NCI-H226 (cell line): ENCODE data around the gene ZNF285.
"Not testable (repeated sequence)": the region's sequence is repeated elsewhere in the genome, so short reads cannot be mapped to it uniquely, and the experiment has no call there.

Source experiments
- DNase-seq: peaks from one replicate; pipeline ENCODE4 v3.0.0-alpha.2; 2015

Gene ZNF285

DNA sequence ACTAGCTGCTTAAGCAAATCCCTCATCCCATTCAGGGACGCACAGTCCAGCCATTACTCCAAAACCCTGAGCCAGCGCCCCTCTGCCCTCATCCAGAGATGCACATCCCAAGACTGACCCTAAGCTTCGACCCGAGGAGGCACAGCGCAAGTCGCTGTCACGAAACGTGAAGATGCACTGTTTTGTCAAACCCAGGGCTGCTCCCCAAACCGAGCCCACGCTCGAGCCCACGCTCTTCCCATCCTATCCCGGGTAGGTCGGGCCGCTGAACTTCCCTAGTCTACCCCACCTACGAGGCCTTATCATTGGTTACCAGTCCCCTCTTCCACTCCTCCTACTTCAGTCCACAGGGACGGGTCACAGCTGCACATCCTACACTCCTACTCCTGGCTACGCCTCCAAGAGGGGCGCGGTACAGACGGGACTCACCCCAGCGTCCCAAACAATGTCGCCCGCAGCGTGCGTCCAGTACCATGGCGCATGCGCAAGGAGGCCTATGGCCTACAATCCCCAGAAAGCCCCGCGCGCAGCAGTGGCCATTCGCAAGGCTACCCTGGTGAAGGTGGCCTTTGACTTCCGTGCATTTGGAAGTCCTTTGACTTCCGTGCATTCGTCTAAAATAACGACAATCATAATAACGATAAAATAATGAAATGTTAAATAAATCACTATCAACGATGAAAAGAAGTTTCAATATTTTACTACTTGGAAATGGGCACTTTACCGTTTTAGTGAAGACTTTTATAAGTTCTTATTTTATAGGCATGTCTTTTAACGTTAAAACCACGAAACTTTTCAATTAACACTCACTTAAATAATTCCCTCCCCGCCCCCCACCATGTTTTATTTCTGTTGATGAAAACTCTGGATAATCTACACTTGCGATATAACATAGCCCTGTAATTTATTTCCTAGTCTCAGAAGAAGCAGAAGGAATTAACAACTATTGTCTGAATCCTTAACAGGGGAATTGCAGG lies at the start of gene ZNF285:
TSS of gene ZNF285 (minus strand) at position 470 of the 977 bp plus-strand sequence. CDS start 4,395 bp downstream, outside the sequence.
- peak; percentile 68 for DNase-seq

- peak; percentile 97 for DNase-seq
Observed at GRCh38 chr19:44447916-44448674, 46.7 kb upstream of the ZNF285 start, which contains the start of gene ZNF229. ZNF229 (minus strand) TSS chr19:44448472; CDS start chr19:44442847, 5,625 bp downstream.

DNA sequence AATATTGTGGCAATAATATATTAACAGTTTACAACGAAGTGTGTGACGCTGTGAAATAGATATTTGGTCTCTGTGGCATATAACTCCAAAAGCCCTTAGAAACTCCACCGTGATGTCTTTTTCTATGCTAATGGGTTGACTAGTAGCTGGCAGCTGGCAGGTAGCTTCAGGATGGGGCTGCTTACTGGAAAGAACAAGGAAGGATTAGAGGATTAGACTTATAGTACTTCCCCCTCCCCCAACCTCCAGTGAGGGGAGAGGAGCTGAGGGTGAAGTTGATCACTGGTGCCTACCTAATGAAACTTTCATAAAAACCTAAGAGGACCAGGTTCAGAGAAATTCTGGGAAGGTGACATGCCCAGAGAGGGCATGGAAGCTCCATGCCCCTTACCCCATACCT lies 37.0 kb upstream of the ZNF285 start:
- DNase-seq: no peak

GRCh38 chr19:44435441-44435840 lies 34.0 kb upstream of the ZNF285 start:
- DNase-seq: no peak

- DNase-seq: peak; percentile 44
Observed at GRCh38 chr19:44430956-44431355, 29.5 kb upstream of the ZNF285 start.

DNA sequence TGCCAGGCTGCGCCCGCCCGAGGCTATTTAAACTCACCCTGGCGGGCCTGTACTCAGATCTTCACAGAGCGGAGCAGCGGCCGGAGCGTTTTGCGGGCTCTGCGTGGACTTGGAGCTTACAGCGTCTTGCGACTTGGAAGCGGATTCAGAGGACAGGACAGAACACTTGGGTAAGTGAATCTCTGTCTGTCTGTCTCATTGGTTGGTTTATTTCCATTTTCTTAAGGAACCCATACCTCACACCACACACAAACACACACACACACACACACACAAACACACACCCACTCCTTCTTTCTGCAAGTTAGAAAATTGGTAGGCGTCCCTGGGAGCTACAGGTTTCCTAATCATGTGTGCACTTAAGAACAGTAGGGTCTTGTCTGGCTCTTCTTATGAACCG lies 14.1 kb upstream of the ZNF285 start:
- not testable (repeated sequence) for DNase-seq

- DNase-seq: not testable (repeated sequence)
Observed at GRCh38 chr19:44389268-44389667, 12.1 kb downstream of the ZNF285 start.

DNA sequence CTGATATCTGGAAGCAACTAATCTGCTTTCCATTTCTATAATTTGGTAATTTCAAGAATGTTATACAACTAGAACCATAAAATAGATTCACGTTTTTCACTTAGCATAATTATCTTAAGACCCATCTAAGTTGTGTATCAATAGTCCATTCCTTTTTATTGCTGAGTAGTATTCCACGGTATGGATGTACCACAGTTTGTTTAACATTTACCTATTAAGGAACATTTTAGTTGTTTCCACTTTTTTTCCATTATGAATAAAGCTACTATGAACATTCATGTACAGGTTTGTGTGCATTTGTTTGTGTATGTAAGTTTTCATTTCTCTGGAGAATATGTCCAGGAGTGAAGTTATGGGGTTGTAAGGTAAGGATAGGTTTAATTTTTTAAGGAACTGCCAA lies 26.6 kb downstream of the ZNF285 start:
- no peak for DNase-seq

DNA sequence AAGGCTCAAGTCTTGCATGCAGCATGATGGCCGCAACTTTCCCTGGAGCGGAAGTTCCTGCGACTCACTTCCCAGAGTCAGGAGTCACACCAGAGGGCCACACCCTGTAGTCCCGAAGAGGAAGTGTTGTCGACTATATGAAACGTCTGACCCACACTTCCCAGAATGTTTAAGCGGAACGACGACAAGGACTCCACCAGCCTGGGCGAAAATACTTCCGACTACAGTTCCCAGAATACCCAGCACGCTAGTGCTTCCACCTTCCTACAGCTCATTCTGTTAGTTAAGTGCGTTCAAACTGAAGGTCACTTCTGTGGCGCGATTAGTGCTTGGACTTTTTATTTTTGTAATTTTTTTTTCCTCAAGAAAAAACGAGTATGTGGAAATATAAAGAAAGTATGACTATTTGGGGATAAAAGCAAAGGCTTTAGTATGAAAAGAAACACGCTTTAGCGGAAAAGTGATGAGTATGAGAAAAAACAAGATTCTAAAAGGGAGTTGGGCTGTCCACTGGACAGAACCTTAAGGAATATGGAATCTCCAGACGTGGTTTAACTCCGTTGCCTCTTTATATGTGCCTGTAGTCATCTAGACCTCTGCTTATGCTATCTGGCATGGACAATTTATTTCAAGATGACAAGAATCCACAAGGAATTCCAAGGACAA lies 29.5 kb downstream of the ZNF285 start:
- no peak for DNase-seq

GRCh38 chr19:44367024-44367423 lies 34.4 kb downstream of the ZNF285 start:
- DNase-seq: no peak

DNA sequence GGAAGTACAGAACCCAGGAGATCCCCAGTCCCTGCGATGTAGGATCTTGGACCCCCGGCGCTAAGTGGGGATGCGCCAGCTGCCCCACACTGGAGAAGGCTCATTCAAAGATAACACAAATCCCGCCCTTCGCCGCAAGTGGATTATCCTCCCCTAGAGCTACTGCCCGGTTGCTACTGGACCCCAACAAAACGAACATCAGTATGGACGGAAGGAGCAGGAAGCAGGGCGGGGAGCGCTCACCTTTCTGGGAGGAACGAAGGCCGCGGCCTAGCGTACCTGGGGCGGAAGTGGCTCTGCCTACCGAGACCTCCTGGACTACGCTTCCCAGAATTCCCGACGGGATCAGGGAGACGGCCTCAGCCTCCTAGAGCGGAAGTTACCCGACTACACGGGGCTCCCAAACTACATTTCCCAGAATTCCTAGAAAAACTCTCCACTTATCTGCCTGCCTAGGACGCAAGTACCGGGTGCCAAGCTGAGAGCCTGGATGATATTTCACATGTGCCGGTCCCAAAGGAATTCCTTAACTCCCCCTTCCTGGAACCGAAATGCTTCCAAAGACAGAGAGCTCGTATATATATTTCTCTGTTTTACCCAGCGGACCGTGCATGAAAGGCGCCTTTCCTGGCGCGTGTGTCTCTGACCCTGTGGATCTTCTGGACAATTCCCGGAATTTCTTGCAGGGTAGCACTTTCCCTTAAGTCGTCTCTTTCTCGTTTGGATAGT lies 44.9 kb downstream of the ZNF285 start, which contains the start of gene ZNF112:
TSS of gene ZNF112 (minus strand) at position 298 of the 729 bp plus-strand sequence. CDS start 16,141 bp downstream, outside the sequence.
- DNase-seq: peak; percentile 95

GRCh38 chr19:44346556-44346955 lies 54.9 kb downstream of the ZNF285 start:
- DNase-seq: no peak

DNA sequence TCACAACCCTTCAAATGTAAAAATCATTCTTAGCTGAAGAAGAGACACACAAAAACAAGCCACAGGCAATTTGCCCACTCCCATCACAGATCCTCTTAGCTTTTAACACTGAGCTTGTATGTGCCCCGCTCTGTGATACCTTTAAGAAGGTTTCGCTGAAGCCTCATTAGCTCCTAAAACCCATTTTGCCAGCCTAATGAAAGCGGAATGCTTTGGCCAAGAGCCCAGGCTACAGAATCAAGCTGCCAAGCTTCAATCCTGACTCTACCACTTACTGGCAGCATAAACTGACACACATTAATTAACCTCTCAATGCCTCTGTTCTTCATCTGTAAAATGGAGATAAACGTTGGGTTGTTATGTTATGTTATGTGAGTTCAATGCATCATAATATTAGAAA lies 55.4 kb downstream of the ZNF285 start:
- no peak for DNase-seq

DNA sequence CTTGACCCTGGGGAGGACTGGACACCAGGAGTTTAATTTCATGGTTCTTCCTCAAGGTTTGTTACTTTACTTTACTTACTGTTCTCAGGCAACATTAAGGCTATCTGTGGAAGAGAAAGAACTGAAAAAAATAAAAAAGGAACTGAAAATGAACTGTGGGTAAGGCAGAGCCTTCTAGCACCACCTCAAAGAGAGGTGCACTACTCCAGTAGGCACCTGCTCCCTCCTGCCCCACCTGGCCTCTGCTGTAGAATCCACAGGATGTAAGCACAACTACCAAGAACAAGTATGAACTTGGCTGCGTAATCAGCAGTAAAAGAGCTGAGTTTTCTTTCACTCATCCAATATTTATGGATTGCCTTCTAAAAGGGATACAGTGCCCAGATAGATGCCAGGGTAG lies 57.2 kb downstream of the ZNF285 start:
- DNase-seq: no peak

GRCh38 chr19:44341794-44342193 lies 59.6 kb downstream of the ZNF285 start:
- DNase-seq: no peak

GRCh38 chr19:44334639-44335038 lies 66.8 kb downstream of the ZNF285 start:
- not testable (repeated sequence) for DNase-seq
